Stimulated activated CD8-positive, alpha-beta memory T cell treated with anti-CD3 and anti-CD28 coated beads, Interleukin-12 subunit alpha, Interleukin-12 subunit beta, amount 100 ng/mL, for 1 hour (primary cell): Measurements from ENCODE around the gene PTCD1.
A peak's percentile ranks its signal among the peaks of the same experiment; 100 is the strongest.

Experiments used
- DNase-seq: peaks from one replicate; pipeline ENCODE4 v3.0.0-alpha.2; 2020; ENCODE audit warnings: low read depth

PTCD1 gene

GRCh38 chr7:99438573-99439480 is at the start of gene PTCD1, which contains the start of gene CPSF4:
Gene PTCD1, minus strand, starts transcription at chr7:99438798. Its CDS starts 3,556 bp downstream, at chr7:99435242.
Gene CPSF4, plus strand, starts transcription at chr7:99438943. Its CDS starts 140 bp downstream, at chr7:99439083.
- peak; percentile 84 for DNase-seq

- no peak for DNase-seq
These were observed 46.5 kb upstream of the PTCD1 start for GRCh38 chr7:99485094-99485493.

GRCh38 chr7:99478464-99479440 is 40.2 kb upstream of the PTCD1 start:
- DNase-seq, result no peak

GRCh38 chr7:99476107-99476506 is 37.5 kb upstream of the PTCD1 start:
- no peak for DNase-seq

- no peak for DNase-seq
These were observed 34.7 kb upstream of the PTCD1 start for GRCh38 chr7:99473315-99473596.

GRCh38 chr7:99472561-99473314 is 34.1 kb upstream of the PTCD1 start, which contains the start of gene ZNF789:
Gene ZNF789, plus strand, starts transcription at chr7:99472890. Its CDS starts 3,567 bp downstream, at chr7:99476457.
- DNase-seq, result peak; percentile 97

- DNase-seq, result no peak
These were observed 30.9 kb upstream of the PTCD1 start for GRCh38 chr7:99469381-99470065.

- no peak for DNase-seq
These were observed 29.8 kb upstream of the PTCD1 start for GRCh38 chr7:99468336-99468918.

- DNase-seq, result no peak
These were observed 26.8 kb upstream of the PTCD1 start for GRCh38 chr7:99465421-99465768.

- no peak for DNase-seq
These were observed 22.6 kb upstream of the PTCD1 start for GRCh38 chr7:99461221-99461620.

GRCh38 chr7:99460651-99461050 is 22.1 kb upstream of the PTCD1 start:
- no peak for DNase-seq

- no peak for DNase-seq
These were observed 20.5 kb upstream of the PTCD1 start for GRCh38 chr7:99459087-99459486.

GRCh38 chr7:99457650-99458493 is 19.3 kb upstream of the PTCD1 start:
- no peak for DNase-seq

GRCh38 chr7:99457050-99457649 is 18.6 kb upstream of the PTCD1 start:
- no peak for DNase-seq

- DNase-seq, result no peak
These were observed 17.7 kb upstream of the PTCD1 start for GRCh38 chr7:99456288-99456687.

- no peak for DNase-seq
These were observed 17.3 kb upstream of the PTCD1 start for GRCh38 chr7:99455874-99456273.

GRCh38 chr7:99453105-99453504 is 14.5 kb upstream of the PTCD1 start:
- DNase-seq, result no peak

- DNase-seq, result no peak
These were observed 13.9 kb upstream of the PTCD1 start for GRCh38 chr7:99452541-99452940.

GRCh38 chr7:99451936-99452335 is 13.3 kb upstream of the PTCD1 start:
- DNase-seq, result no peak

GRCh38 chr7:99449326-99449725 is 10.7 kb upstream of the PTCD1 start:
- no peak for DNase-seq
